OCI-LY3 (cell line): Measurements from ENCODE around the gene HIVEP2.

Experiments
- EZH2phosphoT487 ChIP-seq: fragments of 200-600 bp; shearing (Covaris generic); IDR thresholded peaks from 2 replicates; pipeline ENCODE4 v1.6.1; 2018; ENCODE audit warnings: antibody characterized with exemption, mixed run types, low read depth
- TF ChIP-seq, protein P1 (sequence below): fragments of 200-600, 300-600 bp; sonication (generic); IDR thresholded peaks from 2 replicates; pipeline ENCODE4 v1.5.1; 2014; ENCODE audit warnings: antibody characterized with exemption, low read length, low read depth

DNA sequence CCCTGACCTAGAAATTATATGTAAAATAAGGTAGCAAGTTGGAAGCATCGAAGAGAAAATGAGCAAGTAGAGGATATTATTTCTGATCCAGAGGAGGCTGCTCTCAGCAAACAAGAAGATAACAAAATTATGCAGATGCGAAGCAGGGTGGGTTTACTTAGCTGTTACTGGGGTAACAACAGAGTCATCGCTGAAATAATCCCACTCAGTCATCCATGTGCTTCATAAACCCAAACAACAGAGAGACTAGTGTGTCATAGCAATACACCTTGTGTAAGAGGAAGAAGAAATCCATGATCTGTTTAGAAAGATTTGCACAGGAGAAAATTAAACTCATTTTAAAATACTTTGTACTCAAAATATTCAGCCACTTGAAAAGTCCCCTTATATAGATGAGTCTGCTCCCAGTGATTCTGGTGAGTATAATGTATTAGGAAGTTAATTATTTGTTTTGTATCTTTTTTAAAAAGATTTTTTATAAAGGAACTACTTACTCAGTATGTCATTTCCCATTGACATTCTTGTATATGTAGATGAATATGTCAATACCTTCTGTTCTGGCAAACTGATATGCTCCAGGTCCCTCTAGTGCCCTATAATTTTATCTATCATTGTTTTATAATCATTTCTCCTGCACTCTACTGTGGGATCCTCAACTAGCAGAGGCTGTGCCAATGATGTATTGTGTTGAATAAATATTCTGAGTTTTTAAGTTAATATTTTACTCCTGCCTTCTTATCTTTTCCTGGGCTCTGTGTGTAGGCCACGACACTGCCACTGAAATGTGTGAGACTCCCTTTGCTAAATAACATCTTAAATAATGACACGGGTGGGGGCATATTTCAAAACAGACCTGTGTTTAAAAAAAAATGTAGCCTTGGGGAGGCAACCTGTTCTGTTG, 8.6 kb upstream of the HIVEP2 start:
- TF ChIP-seq, protein P1, sequence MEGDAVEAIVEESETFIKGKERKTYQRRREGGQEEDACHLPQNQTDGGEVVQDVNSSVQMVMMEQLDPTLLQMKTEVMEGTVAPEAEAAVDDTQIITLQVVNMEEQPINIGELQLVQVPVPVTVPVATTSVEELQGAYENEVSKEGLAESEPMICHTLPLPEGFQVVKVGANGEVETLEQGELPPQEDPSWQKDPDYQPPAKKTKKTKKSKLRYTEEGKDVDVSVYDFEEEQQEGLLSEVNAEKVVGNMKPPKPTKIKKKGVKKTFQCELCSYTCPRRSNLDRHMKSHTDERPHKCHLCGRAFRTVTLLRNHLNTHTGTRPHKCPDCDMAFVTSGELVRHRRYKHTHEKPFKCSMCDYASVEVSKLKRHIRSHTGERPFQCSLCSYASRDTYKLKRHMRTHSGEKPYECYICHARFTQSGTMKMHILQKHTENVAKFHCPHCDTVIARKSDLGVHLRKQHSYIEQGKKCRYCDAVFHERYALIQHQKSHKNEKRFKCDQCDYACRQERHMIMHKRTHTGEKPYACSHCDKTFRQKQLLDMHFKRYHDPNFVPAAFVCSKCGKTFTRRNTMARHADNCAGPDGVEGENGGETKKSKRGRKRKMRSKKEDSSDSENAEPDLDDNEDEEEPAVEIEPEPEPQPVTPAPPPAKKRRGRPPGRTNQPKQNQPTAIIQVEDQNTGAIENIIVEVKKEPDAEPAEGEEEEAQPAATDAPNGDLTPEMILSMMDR: no peak
- TF ChIP-seq EZH2phosphoT487: no peak
